ENCODE data around the gene SLC17A1. TPM values are rescaled to one million over a fixed set of nuclear protein-coding genes. Genes with fewer than 3 reads are reported as not detected.

Gene SLC17A1
- total and polyA plus RNA-seq, 4 donors, result 3.9 to 25.8 (median 11.4) TPM

GRCh38 chr6:25874822-25875562 is 43.1 kb upstream of the SLC17A1 start:
- Histone ChIP-seq H3K36me3 (ENCODE audit: control insufficient read depth in 4 of 4, insufficient read depth in 3 of 4, low read depth in 1 of 4, low read length in 3 of 4) (no peaks in the 10 kb centered on the region), H3K9ac (ENCODE audit: low read depth in 1 of 2, low read length in 2 of 2) (peak overlapping the region in 1 of 2 donors; percentile 61), H3K27me3 (ENCODE audit: control insufficient read depth in 4 of 4, insufficient read depth in 4 of 4, low read length in 3 of 4) (no peaks in the 10 kb centered on the region), H3K27ac (ENCODE audit: low read depth in 1 of 2, low read length in 2 of 2) (peak overlapping the region; percentile 14 to 29), H3K4me1 (ENCODE audit: control insufficient read depth in 4 of 4, insufficient read depth in 4 of 4, low read length in 3 of 4) (peaks cover 2 to 47% (median 29%) of the 10 kb centered on the region in 4 donors), H3K4me3 (ENCODE audit: low read depth in 1 of 3, low read length in 3 of 3) (no peak overlapping the region), H3K9me3 (ENCODE audit: control insufficient read depth in 4 of 4, low read length in 3 of 4) (no peaks in the 10 kb centered on the region)
- no peak for DNase-seq (ENCODE audit: low spot score)
- WGBS, result 87% methylated on average over 3 of the region's 3 CpGs
- TF ChIP-seq NR2F2 (IDR thresholded peaks at IDR 0.05) (no peak), MAX (IDR thresholded peaks at IDR 0.05) (no peak), CTCF (IDR thresholded peaks at IDR 0.05; ENCODE audit: low read depth, low read length, missing input control) (no peak), ATF3 (IDR thresholded peaks at IDR 0.05) (no peak), FOXA1 (IDR thresholded peaks at IDR 0.05) (no peak), REST (IDR thresholded peaks at IDR 0.05) (no peak), ZBTB33 (IDR thresholded peaks at IDR 0.05) (no peak), HNF4A (conservative IDR thresholded peaks at IDR 0.05) (no peak), GABPA (IDR thresholded peaks at IDR 0.05 in 1 of 2, conservative IDR thresholded peaks at IDR 0.05 in 1 of 2) (no peak), YY1 (IDR thresholded peaks at IDR 0.05) (no peak), RAD21 (IDR thresholded peaks at IDR 0.05) (no peak), SP1 (IDR thresholded peaks at IDR 0.05) (no peak), TAF1 (conservative IDR thresholded peaks at IDR 0.05) (no peak), RXRA (IDR thresholded peaks at IDR 0.05) (no peak), EGR1 (IDR thresholded peaks at IDR 0.05; ENCODE audit: low read depth in 2 of 2) (no peak), FOXA2 (IDR thresholded peaks at IDR 0.05) (no peak), JUND (IDR thresholded peaks at IDR 0.05) (no peak)

Data from liver (tissue), 9 donors.